Eye (tissue), 1 donor: ENCODE data around the gene CDC25A.
A peak's percentile ranks its signal among the peaks of the same experiment; 100 is the strongest.
"Not testable (repeated sequence)": the region's sequence is repeated elsewhere in the genome, so short reads cannot be mapped to it uniquely, and the experiment has no call there.

Experiments used
- DNase-seq: peaks from one replicate; pipeline ENCODE4 v3.0.0-alpha.2; 2015

Gene CDC25A

GRCh38 chr3:48140936-48141603 lies 47.1 kb downstream of the CDC25A start:
- DNase-seq = no peak

- no peak for DNase-seq
Measured at GRCh38 chr3:48140336-48140757, 47.9 kb downstream of the CDC25A start.

GRCh38 chr3:48137425-48137999 lies 50.7 kb downstream of the CDC25A start:
- no peak for DNase-seq

GRCh38 chr3:48135552-48136495 lies 52.4 kb downstream of the CDC25A start:
- no peak for DNase-seq

- DNase-seq = peak; percentile 55
Measured at GRCh38 chr3:48130321-48130904, 57.8 kb downstream of the CDC25A start.

GRCh38 chr3:48129921-48130320 lies 58.3 kb downstream of the CDC25A start:
- DNase-seq = no peak

GRCh38 chr3:48128774-48129173 lies 59.4 kb downstream of the CDC25A start:
- no peak for DNase-seq

- no peak for DNase-seq
Measured at GRCh38 chr3:48125886-48126622, 62.2 kb downstream of the CDC25A start.

- no peak for DNase-seq
Measured at GRCh38 chr3:48125013-48125705, 63.1 kb downstream of the CDC25A start.

- no peak for DNase-seq
Measured at GRCh38 chr3:48123346-48123745, 64.9 kb downstream of the CDC25A start.

- no peak for DNase-seq
Measured at GRCh38 chr3:48122504-48122903, 65.7 kb downstream of the CDC25A start.

- no peak for DNase-seq
Measured at GRCh38 chr3:48120223-48120622, 68.0 kb downstream of the CDC25A start.

GRCh38 chr3:48119505-48120193 lies 68.6 kb downstream of the CDC25A start:
- no peak for DNase-seq

GRCh38 chr3:48118928-48119327 lies 69.3 kb downstream of the CDC25A start:
- no peak for DNase-seq

- DNase-seq = no peak
Measured at GRCh38 chr3:48118322-48118721, 69.9 kb downstream of the CDC25A start.

- no peak for DNase-seq
Measured at GRCh38 chr3:48112813-48113212, 75.4 kb downstream of the CDC25A start.

- DNase-seq = not testable (repeated sequence)
Measured at GRCh38 chr3:48112108-48112791, 76.0 kb downstream of the CDC25A start.

- no peak for DNase-seq
Measured at GRCh38 chr3:48110463-48110862, 77.8 kb downstream of the CDC25A start.

- no peak for DNase-seq
Measured at GRCh38 chr3:48107227-48107626, 81.0 kb downstream of the CDC25A start.
